OCI-LY7 (cell line): ENCODE data around the gene CABLES1.

Experiments used
- CTCF ChIP-seq: fragments of 200-600 bp; sonication (generic); conservative IDR thresholded peaks from 2 replicates; pipeline ENCODE4 v1.5.1; 2014; ENCODE audit warnings: mild to moderate bottlenecking, antibody characterized with exemption, low read length, moderate library complexity, mixed read lengths
- EZH2phosphoT487 ChIP-seq: fragments of 200-600 bp; sonication (generic); IDR thresholded peaks from 2 replicates; pipeline ENCODE4 v1.6.1; 2018; ENCODE audit warnings: low read depth, borderline replicate concordance, mild to moderate bottlenecking, mixed run types, antibody characterized with exemption, low read length, moderate library complexity, mixed read lengths

GRCh38 chr18:23205980-23206379 lies 70.7 kb downstream of the CABLES1 start:
- TF ChIP-seq CTCF (no peak), EZH2phosphoT487 (no peak)
